CD4-positive, alpha-beta T cell treated with Interleukin-15 for 4 hours (primary cell): ENCODE measurements around the gene WNK2.
"Not testable (repeated sequence)": the region's sequence is repeated elsewhere in the genome, so short reads cannot be mapped to it uniquely, and the experiment has no call there.

Experiments
- DNase-seq: peaks from one replicate; pipeline ENCODE4 v3.0.0-alpha.2; 2020; ENCODE audit warnings: low spot score

The WNK2 gene

GRCh38 chr9:93338196-93338595 lies 154.3 kb downstream of the WNK2 start:
- DNase-seq = not testable (repeated sequence)

- no peak for DNase-seq
These were observed 156.2 kb downstream of the WNK2 start for GRCh38 chr9:93340091-93340490.

GRCh38 chr9:93341820-93342219 lies 157.9 kb downstream of the WNK2 start:
- not testable (repeated sequence) for DNase-seq

- not testable (repeated sequence) for DNase-seq
These were observed 158.5 kb downstream of the WNK2 start for GRCh38 chr9:93342428-93342827.

GRCh38 chr9:93343663-93344062 lies 159.7 kb downstream of the WNK2 start:
- no peak for DNase-seq

GRCh38 chr9:93345643-93346230 lies 161.8 kb downstream of the WNK2 start:
- DNase-seq = no peak

- no peak for DNase-seq
These were observed 162.5 kb downstream of the WNK2 start for GRCh38 chr9:93346231-93347112.

GRCh38 chr9:93347371-93347975 lies 163.5 kb downstream of the WNK2 start:
- not testable (repeated sequence) for DNase-seq

- not testable (repeated sequence) for DNase-seq
These were observed 169.7 kb downstream of the WNK2 start for GRCh38 chr9:93353413-93354310.

- no peak for DNase-seq
These were observed 170.5 kb downstream of the WNK2 start for GRCh38 chr9:93354451-93354850.

GRCh38 chr9:93355827-93356226 lies 171.9 kb downstream of the WNK2 start:
- no peak for DNase-seq

GRCh38 chr9:93357649-93358048 lies 173.7 kb downstream of the WNK2 start:
- DNase-seq = no peak

GRCh38 chr9:93359907-93360306 lies 176.0 kb downstream of the WNK2 start:
- DNase-seq = not testable (repeated sequence)

- DNase-seq = no peak
These were observed 178.1 kb downstream of the WNK2 start for GRCh38 chr9:93361995-93362394.

- DNase-seq = no peak
These were observed 180.9 kb downstream of the WNK2 start for GRCh38 chr9:93364734-93365426.

- no peak for DNase-seq
These were observed 181.6 kb downstream of the WNK2 start for GRCh38 chr9:93365427-93366118.

GRCh38 chr9:93366119-93366447 lies 182.1 kb downstream of the WNK2 start:
- DNase-seq = no peak

- DNase-seq = not testable (repeated sequence)
These were observed 182.5 kb downstream of the WNK2 start for GRCh38 chr9:93366486-93366885.

- no peak for DNase-seq
These were observed 184.5 kb downstream of the WNK2 start for GRCh38 chr9:93368437-93368836.

GRCh38 chr9:93369686-93370085 lies 185.7 kb downstream of the WNK2 start:
- DNase-seq = no peak
